Endothelial cell of umbilical vein (primary cell): ENCODE data around the gene CD68. TPM values are rescaled to one million over a fixed set of nuclear protein-coding genes. Genes with fewer than 3 reads are reported as not detected.

ENCODE experiments used
- BruUV-seq: library from RNA; stranded (reverse); fragments of 400-500 nt; replicated peaks from 2 replicates; lab custom pipeline; 2021; lab: Mats Ljungman, UMichigan
- CTCF ChIA-PET: fragments of 300-600, 350-600 bp; sonication (Branson Sonifier 250); formaldehyde crosslinking; loops from one replicate; lab custom pipeline; 2021; ENCODE audit warnings: antibody characterized with exemption, inconsistent platforms; lab: Charles Lee
- POLR2A ChIA-PET: fragments of 300-600, 350-600 bp; sonication (Branson Sonifier 250); formaldehyde crosslinking; loops from one replicate; lab custom pipeline; 2021; ENCODE audit warnings: antibody characterized with exemption, inconsistent platforms; lab: Charles Lee
- DNase-seq: peaks from one replicate; pipeline ENCODE4 v3.0.0-alpha.2; 2011; ENCODE audit warnings: low read depth, low spot score
- FAIRE-seq: peaks from 2 replicates; lab custom pipeline; 2011; peaks lifted over from hg19 to GRCh38; lab: Jason Lieb, UNC
- H2AFZ ChIP-seq: 2 replicates; pipeline ENCODE4 v1.6.0; 2012; ENCODE audit warnings: low read depth, low read length, control low read depth, inconsistent platforms
- H3K27ac ChIP-seq: 2 replicates; pipeline ENCODE4 v1.5.1; 2011; ENCODE audit warnings: low read depth, mild to moderate bottlenecking, control low read depth, low read length, moderate library complexity; ENCODE audit not compliant: insufficient read depth
- H3K27me3 ChIP-seq, 2 experiments: 2 replicates each; pipeline versions ENCODE4 v1.6.0 to v1.6.1; 2011; ENCODE audit warnings: low read length in 2 of 2, mixed read lengths in 1 of 2; ENCODE audit not compliant: control insufficient read depth in 2 of 2, insufficient read depth in 2 of 2
- H3K36me3 ChIP-seq, 2 experiments: 2 replicates in 1 of 2; 3 replicates in 1 of 2; pipeline ENCODE4 v1.5.1; 2011; ENCODE audit warnings: low read length in 2 of 2, mild to moderate bottlenecking in 1 of 2, moderate library complexity in 1 of 2; ENCODE audit not compliant: control insufficient read depth in 2 of 2, insufficient read depth in 2 of 2; ENCODE audit errors: extremely low read depth in 1 of 2
- H3K4me1 ChIP-seq: 3 replicates; pipeline ENCODE4 v1.5.1; 2011; ENCODE audit warnings: mild to moderate bottlenecking, low read length; ENCODE audit not compliant: control insufficient read depth, insufficient read depth; ENCODE audit errors: extremely low read depth
- H3K4me2 ChIP-seq: 2 replicates; pipeline ENCODE4 v1.6.1; 2011; ENCODE audit warnings: low read length, control low read depth, mixed read lengths; ENCODE audit not compliant: insufficient read depth
- H3K4me3 ChIP-seq, 3 experiments: fragments of 200-600 bp in 1 of 3; sonication (generic), shearing (Covaris generic) in 1 of 3; replicated peaks in 1 of 3; 2 replicates each; pipeline ENCODE4 v1.5.1; 2011 to 2016; ENCODE audit warnings: control low read depth in 3 of 3, low read length in 3 of 3, mild to moderate bottlenecking in 2 of 3, inconsistent platforms in 1 of 3, low read depth in 1 of 3, moderate library complexity in 1 of 3; ENCODE audit not compliant: insufficient read depth in 1 of 3
- H3K79me2 ChIP-seq: 2 replicates; pipeline ENCODE4 v1.6.0; 2012; ENCODE audit warnings: low read length, inconsistent platforms; ENCODE audit not compliant: control insufficient read depth, insufficient read depth
- H3K9ac ChIP-seq: replicated peaks from 2 replicates; pipeline ENCODE3; 2011; ENCODE audit warnings: low read length, control low read depth; ENCODE audit not compliant: insufficient read depth; ENCODE audit errors: extremely low read depth
- H3K9me1 ChIP-seq: replicated peaks from 3 replicates; pipeline ENCODE4 v1.6.0; 2011; ENCODE audit warnings: mild to moderate bottlenecking, low read length; ENCODE audit not compliant: control insufficient read depth, insufficient read depth; ENCODE audit errors: extremely low read depth
- H3K9me3 ChIP-seq: replicated peaks from 2 replicates; pipeline ENCODE4 v1.5.1; 2012; ENCODE audit warnings: low read length, inconsistent platforms; ENCODE audit not compliant: control insufficient read depth, insufficient read depth
- H4K20me1 ChIP-seq: replicated peaks from 2 replicates; pipeline ENCODE3; 2011; ENCODE audit warnings: mild to moderate bottlenecking, low read length; ENCODE audit not compliant: control insufficient read depth, insufficient read depth; ENCODE audit errors: extremely low read depth
- CTCF ChIP-seq, 2 donors: IDR thresholded peaks; 1 replicate in 1 of 2; 2 replicates in 1 of 2; pipeline ENCODE4 v1.5.1; 2011; ENCODE audit warnings: low read length in 2 of 2, mild to moderate bottlenecking in 2 of 2, moderate library complexity in 2 of 2, control low read depth in 1 of 2, inconsistent platforms in 1 of 2, low read depth in 1 of 2; ENCODE audit not compliant: insufficient read depth in 1 of 2; ENCODE audit errors: extremely low read depth in 1 of 2
- FOS ChIP-seq: IDR thresholded peaks from 2 replicates; pipeline ENCODE4 v1.6.1; 2011; ENCODE audit warnings: mild to moderate bottlenecking, low read length, moderate library complexity, borderline replicate concordance; ENCODE audit not compliant: insufficient read depth
- POLR2AphosphoS5 ChIP-seq: IDR thresholded peaks from 2 replicates; pipeline ENCODE4 v1.6.1; 2012; ENCODE audit warnings: low read depth, mild to moderate bottlenecking, control low read depth, low read length, moderate library complexity; ENCODE audit not compliant: insufficient read depth
- dilution Hi-C: fragments of 300-500 bp; cut with MboI; formaldehyde crosslinking; loops from one replicate; pipeline ENCODE4 v1.15.0; 2019; ENCODE audit warnings: low sequenced_read_pairs; ENCODE audit not compliant: extremely low pct_ligation_motif_present
- intact Hi-C: fragments of 100-400 bp; cut with micrococcal nuclease; formaldehyde crosslinking; loops from one replicate; pipeline ENCODE4 v1.10.0; 2022
- polyA plus RNA-seq, 4 experiments: library from polyadenylated mRNA; depleted of rRNA in 3 of 4; stranded (reverse) in 3 of 4; unstranded in 1 of 4; fragments of >200 nt; gene quantifications; 2 replicates each; pipeline versions ENCODE4 v1.2.1 to v1.2.3, GENCODE V29; 2011 to 2012; ENCODE audit warnings: missing spikeins in 1 of 4
- total RNA-seq: library from RNA; stranded (reverse); gene quantifications from 2 replicates; pipeline ENCODE4 v1.2.3, GENCODE V29; 2021

Gene CD68
- total and polyA plus RNA-seq, 2 donors (not counting 3 experiments of a cell fraction or from before 2014, with no cell fraction given) = 2.9 to 30.8 TPM

- Histone ChIP-seq H4K20me1 (peaks cover 5% of the 10 kb centered on the region), H2AFZ (no peak overlapping the region), H3K27me3 (no peaks in the 10 kb centered on the region), H3K4me2 (no peak overlapping the region), H3K9me3 (no peaks in the 10 kb centered on the region), H3K79me2 (peaks cover 43% of the 10 kb centered on the region), H3K9me1 (no peaks in the 10 kb centered on the region), H3K9ac (no peak overlapping the region), H3K4me3 (no peak overlapping the region), H3K27ac (peak overlapping the region; percentile 42), H3K36me3 (peaks cover 24 to 37% of the 10 kb centered on the region in 2 experiments), H3K4me1 (peaks cover 60% of the 10 kb centered on the region)
- intact Hi-C loops = no loop called here
- dilution Hi-C loops = no loop called here
- ChIA-PET POLR2A (interaction anchor here (0.6 to 1.6 kb wide), 4 partner anchors 10 to 107 kb away, joined by 3 to 6 read pairs (median 4); partner anchors contain the start of genes SOX15 and TP53), CTCF (interaction anchor here (0.6 to 4.8 kb wide), 6 partner anchors 10 to 564 kb away, joined by 3 to 48 read pairs (median 4); partner anchors contain the start of genes SOX15 and TP53)
- TF ChIP-seq FOS (no peak), POLR2AphosphoS5 (peak; percentile 14), CTCF (IDR thresholded peaks at IDR 0.05; ENCODE audit: extremely low read depth in 1 of 2, insufficient read depth in 1 of 2, low read depth in 1 of 2, low read length in 2 of 2) (no peak)
- no peak for DNase-seq
- FAIRE-seq = no peak
- BruUV-seq = no TSS peak
These were observed 581 bp downstream of the CD68 start for GRCh38 chr17:7579834-7580603.
